Keratinocyte (primary cell): ENCODE results near the gene KLC1. TPM values are rescaled to one million over a fixed set of nuclear protein-coding genes. Genes with fewer than 3 reads are reported as not detected.

Experiments used
- DNase-seq: peaks from one replicate; pipeline ENCODE4 v3.0.0-alpha.2; 2011; ENCODE audit warnings: low read depth, missing footprints, low spot score
- FAIRE-seq: peaks from 2 replicates; lab custom pipeline; 2011; peaks lifted over from hg19 to GRCh38; lab: Jason Lieb, UNC
- H2AFZ ChIP-seq: 2 replicates; pipeline ENCODE4 v1.6.0; 2012; ENCODE audit warnings: low read length, control low read depth, inconsistent platforms; ENCODE audit not compliant: control insufficient read depth
- H3K27ac ChIP-seq: 2 replicates; pipeline ENCODE4 v1.5.1; 2011; ENCODE audit warnings: low read length; ENCODE audit not compliant: control insufficient read depth, insufficient read depth
- H3K27me3 ChIP-seq: 3 replicates; pipeline ENCODE4 v1.6.0; 2011; ENCODE audit warnings: low read length; ENCODE audit not compliant: control insufficient read depth, insufficient read depth; ENCODE audit errors: extremely low read depth
- H3K36me3 ChIP-seq, 2 experiments: 2 replicates in 1 of 2; 3 replicates in 1 of 2; pipeline ENCODE4 v1.5.1; 2011; ENCODE audit warnings: low read length in 2 of 2, mild to moderate bottlenecking in 1 of 2; ENCODE audit not compliant: control insufficient read depth in 2 of 2, insufficient read depth in 2 of 2; ENCODE audit errors: extremely low read depth in 1 of 2
- H3K4me1 ChIP-seq: 3 replicates; pipeline ENCODE4 v1.5.1; 2011; ENCODE audit warnings: low read length; ENCODE audit not compliant: control insufficient read depth, insufficient read depth; ENCODE audit errors: extremely low read depth
- H3K4me2 ChIP-seq: 3 replicates; pipeline ENCODE4 v1.6.0; 2011; ENCODE audit warnings: low read depth, low read length; ENCODE audit not compliant: control insufficient read depth, insufficient read depth; ENCODE audit errors: extremely low read depth
- H3K4me3 ChIP-seq, 3 experiments: fragments of 200-600 bp in 1 of 3; sonication (generic) in 1 of 3; 2 replicates in 2 of 3; 3 replicates in 1 of 3; pipeline ENCODE4 v1.5.1; 2011 to 2016; ENCODE audit warnings: low read length in 3 of 3, mild to moderate bottlenecking in 3 of 3, control low read depth in 2 of 3, inconsistent platforms in 1 of 3, low read depth in 1 of 3, mixed read lengths in 1 of 3, mixed run types in 1 of 3, moderate library complexity in 1 of 3; ENCODE audit not compliant: control insufficient read depth in 2 of 3, insufficient read depth in 2 of 3; ENCODE audit errors: extremely low read depth in 1 of 3
- H3K79me2 ChIP-seq: 2 replicates; pipeline ENCODE4 v1.6.0; 2012; ENCODE audit warnings: low read length; ENCODE audit not compliant: control insufficient read depth, insufficient read depth
- H3K9ac ChIP-seq: 3 replicates; pipeline ENCODE4 v1.6.0; 2011; ENCODE audit warnings: low read length; ENCODE audit not compliant: control insufficient read depth, insufficient read depth; ENCODE audit errors: extremely low read depth
- H3K9me1 ChIP-seq: 3 replicates; pipeline ENCODE4 v1.6.0; 2011; ENCODE audit warnings: low read length; ENCODE audit not compliant: control insufficient read depth, insufficient read depth; ENCODE audit errors: extremely low read depth
- H3K9me3 ChIP-seq: 2 replicates; pipeline ENCODE4 v1.5.1; 2012; ENCODE audit warnings: low read depth, low read length; ENCODE audit not compliant: control insufficient read depth
- H4K20me1 ChIP-seq: 3 replicates; pipeline ENCODE4 v1.6.0; 2011; ENCODE audit warnings: low read length; ENCODE audit not compliant: control insufficient read depth, insufficient read depth; ENCODE audit errors: extremely low read depth
- CTCF ChIP-seq, 3 experiments: IDR thresholded peaks in 1 of 3; conservative IDR thresholded peaks in 1 of 3; optimal IDR thresholded peaks in 1 of 3; 2 replicates in 2 of 3; 3 replicates in 1 of 3; pipeline versions ENCODE3 to v1.5.1; 2011; ENCODE audit warnings: low read length in 3 of 3, mild to moderate bottlenecking in 3 of 3, moderate library complexity in 2 of 3, control low read depth in 1 of 3, inconsistent platforms in 1 of 3; ENCODE audit not compliant: insufficient read depth in 2 of 3; ENCODE audit errors: extremely low read depth in 1 of 3
- EZH2 ChIP-seq: IDR thresholded peaks from one replicate; pipeline ENCODE4 v1.6.1; 2012; ENCODE audit warnings: inconsistent platforms, mild to moderate bottlenecking, low read length, moderate library complexity
- dilution Hi-C: fragments of 300-500 bp; cut with MboI; formaldehyde crosslinking; loops from one replicate; pipeline ENCODE4 v1.7.0; 2020; ENCODE audit warnings: low sequenced_read_pairs; ENCODE audit not compliant: extremely low pct_ligation_motif_present
- polyA plus RNA-seq, 5 experiments: library from polyadenylated mRNA; depleted of rRNA in 3 of 5; stranded (reverse) in 3 of 5; stranded (forward) in 1 of 5; unstranded in 1 of 5; fragments of >200 nt; gene quantifications; 1 replicate in 1 of 5; 2 replicates in 3 of 5; 3 replicates in 1 of 5; pipeline versions ENCODE4 v1.2.1 to v1.2.3, GENCODE V29; 2011 to 2012; ENCODE audit warnings: missing spikeins in 2 of 5, low read depth in 1 of 5, low replicate concordance in 1 of 5

Gene KLC1
- polyA plus RNA-seq, 1 donor (not counting 4 experiments of a cell fraction or from before 2014, with no cell fraction given) = 130 TPM

- TF ChIP-seq EZH2 = no peak
- dilution Hi-C loops = no loop called here
- peaks cover 24% of the 10 kb centered on the region for H4K20me1 ChIP-seq
- no peaks in the 10 kb centered on the region for H3K9me3 ChIP-seq
- no peak overlapping the region for H2AFZ ChIP-seq
- peak overlapping the region; percentile 97 for H3K9ac ChIP-seq
- H3K4me1 ChIP-seq = peaks cover 19% of the 10 kb centered on the region
- FAIRE-seq (no peak), DNase-seq (no peak)
- H3K27ac ChIP-seq = peak overlapping the region; percentile 97
- H3K27me3 ChIP-seq = no peaks in the 10 kb centered on the region
- peaks cover 0 to 2% of the 10 kb centered on the region in 2 experiments for H3K36me3 ChIP-seq
- peak overlapping the region; percentile 88 to 98 (median 97) for H3K4me3 ChIP-seq
- no peaks in the 10 kb centered on the region for H3K9me1 ChIP-seq
- H3K4me2 ChIP-seq = peak overlapping the region; percentile 82
- H3K79me2 ChIP-seq = peaks cover 64% of the 10 kb centered on the region
These were observed 1.5 kb downstream of the KLC1 start for GRCh38 chr14:103630364-103631108.

- Histone ChIP-seq H3K9me1 (no peaks in the 10 kb centered on the region), H3K4me2 (no peak overlapping the region), H3K79me2 (peaks cover 93% of the 10 kb centered on the region), H3K36me3 (peaks cover 3 to 10% of the 10 kb centered on the region in 2 experiments), H3K9me3 (no peaks in the 10 kb centered on the region), H3K4me1 (peaks cover 9% of the 10 kb centered on the region), H4K20me1 (peaks cover 38% of the 10 kb centered on the region), H2AFZ (no peak overlapping the region), H3K9ac (no peak overlapping the region), H3K27me3 (no peaks in the 10 kb centered on the region), H3K4me3 (no peak overlapping the region), H3K27ac (no peak overlapping the region)
- DNase-seq (no peak), FAIRE-seq (no peak)
- TF ChIP-seq CTCF (optimal IDR thresholded peaks at IDR 0.05 in 1 of 3, IDR thresholded peaks at IDR 0.05 in 1 of 3, conservative IDR thresholded peaks at IDR 0.05 in 1 of 3; ENCODE audit: extremely low read depth in 1 of 3, insufficient read depth in 2 of 3, low read length in 3 of 3) (no peak), EZH2 (no peak)
- dilution Hi-C loops = no loop called here
These were observed 4.4 kb downstream of the KLC1 start for GRCh38 chr14:103633391-103633790.
